ENCODE measurements around the gene HAT1.

The HAT1 gene

DNA sequence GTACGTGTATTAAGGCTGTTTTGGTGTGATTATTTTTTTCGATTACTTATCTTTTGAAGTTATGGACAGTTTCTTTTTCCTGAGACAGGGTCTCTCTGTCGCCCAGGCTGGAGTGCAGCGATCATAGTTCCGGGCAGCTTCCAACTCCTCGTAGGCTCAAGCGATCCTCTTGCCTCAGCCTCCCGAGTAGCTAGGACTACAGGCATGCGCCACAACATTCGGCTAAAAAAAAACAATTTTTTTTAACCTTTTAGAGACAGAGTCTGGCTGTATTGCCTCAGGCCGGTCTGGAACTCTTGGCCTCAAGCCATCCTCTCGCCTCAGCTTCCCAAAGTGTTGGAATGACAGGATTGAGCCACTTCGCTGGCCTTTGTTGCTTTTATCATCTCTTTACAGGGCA is 945 bp downstream of the HAT1 start:
- no peaks in the 10 kb centered on the region for H3K4me1 ChIP-seq (ENCODE audit: insufficient read depth, insufficient read length)
- H3K9me3 ChIP-seq (ENCODE audit: insufficient read depth, low read length): no peaks in the 10 kb centered on the region
- H3K4me3 ChIP-seq (ENCODE audit: insufficient read length, low read depth): peak overlapping the region; percentile 94
- peaks cover 44% of the 10 kb centered on the region for H3K36me3 ChIP-seq (ENCODE audit: insufficient read depth, insufficient read length, low read length)
- TF ChIP-seq YY1 (IDR thresholded peaks at IDR 0.05; ENCODE audit: insufficient read depth, insufficient read length): no peak
- H3K27me3 ChIP-seq (ENCODE audit: insufficient read depth, insufficient read length): no peaks in the 10 kb centered on the region
- peak overlapping the region; percentile 94 for H3K9ac ChIP-seq (ENCODE audit: insufficient read length, low read depth)
- no peak for DNase-seq (ENCODE audit: low read depth, low spot score)

DNA sequence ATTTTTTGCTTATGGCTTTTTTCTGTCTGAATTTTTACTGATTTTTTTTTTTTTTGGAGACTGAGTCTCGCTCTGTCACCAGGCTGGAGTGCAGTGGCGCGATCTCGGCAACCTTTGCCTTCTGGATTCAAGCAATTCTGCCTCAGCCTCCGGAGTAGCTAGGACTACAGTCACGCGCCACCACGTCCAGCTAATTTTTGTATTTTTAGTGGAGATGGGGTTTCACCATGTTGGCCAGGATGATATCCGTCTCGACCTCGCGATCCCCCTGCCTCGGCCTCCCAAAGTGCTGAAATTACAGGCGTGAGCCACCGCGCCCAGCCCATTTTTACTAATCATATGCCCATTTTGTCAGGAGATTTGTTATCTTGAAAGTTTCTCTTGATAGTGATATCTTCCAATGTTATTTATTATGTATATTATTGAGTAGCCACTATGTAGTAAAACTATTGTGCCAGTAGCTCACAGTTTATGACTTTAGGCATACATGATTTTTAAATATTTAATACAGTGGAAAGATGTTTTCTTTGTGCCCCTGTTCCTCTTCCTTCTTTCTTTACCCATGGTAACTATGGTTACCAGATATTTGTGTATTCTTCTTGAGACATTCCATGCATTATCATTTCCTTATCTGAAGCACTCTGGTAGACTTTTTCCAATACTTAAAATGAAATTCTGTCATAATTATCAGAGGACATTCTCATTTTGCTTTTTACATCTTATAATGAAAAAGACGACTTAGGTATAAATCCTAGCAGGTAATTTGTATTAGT is 2.1 kb downstream of the HAT1 start:
- TF ChIP-seq YY1 (IDR thresholded peaks at IDR 0.05; ENCODE audit: insufficient read depth, insufficient read length): no peak
- no peak for TF ChIP-seq ZNF274 (IDR thresholded peaks at IDR 0.05; ENCODE audit: low read depth, low read length)
- no peak for TF ChIP-seq SUZ12 (IDR thresholded peaks at IDR 0.05; ENCODE audit: extremely low read depth, insufficient read depth, insufficient read length)
- Histone ChIP-seq H3K9me3 (ENCODE audit: insufficient read depth, low read length) (no peaks in the 10 kb centered on the region), H3K27me3 (ENCODE audit: insufficient read depth, insufficient read length) (no peaks in the 10 kb centered on the region), H3K36me3 (ENCODE audit: insufficient read depth, insufficient read length, low read length) (peaks cover 50% of the 10 kb centered on the region), H3K4me3 (ENCODE audit: insufficient read length, low read depth) (no peak overlapping the region), H3K4me1 (ENCODE audit: insufficient read depth, insufficient read length) (no peaks in the 10 kb centered on the region), H3K9ac (ENCODE audit: insufficient read length, low read depth) (peak overlapping the region; percentile 27)
- no peak for DNase-seq (ENCODE audit: low read depth, low spot score)

DNA sequence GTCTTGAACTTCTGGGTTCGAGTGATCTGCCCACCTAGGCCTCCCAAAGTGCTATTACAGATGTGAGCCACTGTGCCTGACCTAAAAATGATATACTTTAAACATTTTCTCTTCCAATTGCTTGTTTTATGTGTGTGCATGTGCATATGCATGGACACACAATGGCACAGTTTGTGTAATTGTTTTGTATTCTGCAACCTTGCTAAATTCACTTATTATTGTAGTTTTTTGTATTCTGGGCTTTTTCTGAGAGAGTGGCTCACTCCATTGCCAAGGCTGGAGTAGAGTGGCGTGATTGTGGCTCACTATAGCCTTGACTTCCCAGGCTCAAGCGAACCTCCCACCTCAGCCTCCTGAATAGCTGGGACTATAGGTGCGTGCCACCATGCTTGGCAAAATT is 8.1 kb downstream of the HAT1 start:
- DNase-seq (ENCODE audit: low read depth, low spot score): no peak
- Histone ChIP-seq H3K9ac (ENCODE audit: insufficient read length, low read depth) (no peak overlapping the region), H3K4me1 (ENCODE audit: insufficient read depth, insufficient read length) (no peaks in the 10 kb centered on the region), H3K27me3 (ENCODE audit: insufficient read depth, insufficient read length) (no peaks in the 10 kb centered on the region), H3K4me3 (ENCODE audit: insufficient read length, low read depth) (no peak overlapping the region), H3K36me3 (ENCODE audit: insufficient read depth, insufficient read length, low read length) (peaks cover 48% of the 10 kb centered on the region), H3K9me3 (ENCODE audit: insufficient read depth, low read length) (no peaks in the 10 kb centered on the region)
- TF ChIP-seq ZNF274 (IDR thresholded peaks at IDR 0.05; ENCODE audit: low read depth, low read length) (no peak), SUZ12 (IDR thresholded peaks at IDR 0.05; ENCODE audit: extremely low read depth, insufficient read depth, insufficient read length) (no peak), YY1 (IDR thresholded peaks at IDR 0.05; ENCODE audit: insufficient read depth, insufficient read length) (no peak)

DNA sequence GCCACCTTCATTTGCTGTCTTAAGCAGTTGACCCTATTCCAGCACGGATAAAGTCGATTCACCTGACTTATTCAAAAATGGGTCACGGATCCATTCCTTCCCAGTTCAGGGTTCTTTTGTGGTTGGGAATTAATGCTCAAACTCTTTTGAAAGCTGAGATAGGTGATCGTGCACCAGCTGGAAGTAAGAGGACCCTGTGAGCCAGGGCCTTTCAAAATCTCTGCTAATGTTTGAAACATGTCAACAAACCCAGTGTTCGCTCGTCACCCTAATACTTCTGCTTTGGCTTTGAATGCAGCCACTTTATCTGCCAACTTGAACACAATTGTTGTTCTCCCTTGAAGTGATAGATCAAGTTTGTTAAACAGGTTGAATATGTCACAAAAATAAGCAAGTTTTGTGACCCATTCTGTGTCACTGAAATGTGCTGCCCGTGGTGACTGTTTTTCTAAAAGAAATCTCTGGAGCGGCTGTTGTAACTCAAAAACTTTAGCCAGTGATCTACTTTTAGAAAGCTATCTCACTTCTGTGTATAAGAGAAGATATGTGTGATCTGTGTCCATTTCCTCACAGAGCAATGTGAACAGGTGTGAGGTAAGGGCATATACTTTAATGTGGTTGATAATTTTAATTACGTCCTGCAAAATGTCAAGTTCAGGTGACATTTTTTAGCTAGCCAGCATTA is 16.9 kb downstream of the HAT1 start:
- peaks cover 17% of the 10 kb centered on the region for H3K36me3 ChIP-seq (ENCODE audit: insufficient read depth, insufficient read length, low read length)

DNA sequence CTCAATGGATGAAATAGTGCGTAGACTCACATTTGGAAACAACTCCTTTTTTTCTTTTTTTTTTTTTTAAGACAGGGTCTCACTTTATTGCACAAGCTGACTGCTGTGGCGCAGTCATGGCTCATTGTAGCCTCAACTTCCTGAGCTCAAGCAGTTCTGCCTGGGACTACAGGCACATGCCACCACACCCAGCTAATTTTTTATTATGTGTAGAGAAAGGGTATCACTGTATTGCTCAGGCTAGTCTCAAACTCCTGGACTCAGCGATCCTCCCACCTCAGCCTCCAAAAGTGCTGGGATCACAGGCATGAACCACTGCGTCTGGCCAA is 17.4 kb downstream of the HAT1 start:
- DNase-seq (ENCODE audit: low read depth, low spot score): no peak
- H3K9me3 ChIP-seq (ENCODE audit: insufficient read depth, low read length): no peaks in the 10 kb centered on the region
- TF ChIP-seq SUZ12 (IDR thresholded peaks at IDR 0.05; ENCODE audit: extremely low read depth, insufficient read depth, insufficient read length) (no peak), YY1 (IDR thresholded peaks at IDR 0.05; ENCODE audit: insufficient read depth, insufficient read length) (no peak), ZNF274 (IDR thresholded peaks at IDR 0.05; ENCODE audit: low read depth, low read length) (no peak)
- H3K4me3 ChIP-seq (ENCODE audit: insufficient read length, low read depth): no peak overlapping the region
- H3K27me3 ChIP-seq (ENCODE audit: insufficient read depth, insufficient read length): no peaks in the 10 kb centered on the region
- H3K4me1 ChIP-seq (ENCODE audit: insufficient read depth, insufficient read length): no peaks in the 10 kb centered on the region
- H3K9ac ChIP-seq (ENCODE audit: insufficient read length, low read depth): no peak overlapping the region
- peaks cover 17% of the 10 kb centered on the region for H3K36me3 ChIP-seq (ENCODE audit: insufficient read depth, insufficient read length, low read length)

More for the DNA sequence above, 16.9 kb downstream of the HAT1 start:
- Histone ChIP-seq H3K4me1 (ENCODE audit: insufficient read depth, insufficient read length) (no peaks in the 10 kb centered on the region), H3K9me3 (ENCODE audit: insufficient read depth, low read length) (no peaks in the 10 kb centered on the region), H3K9ac (ENCODE audit: insufficient read length, low read depth) (no peak overlapping the region), H3K4me3 (ENCODE audit: insufficient read length, low read depth) (no peak overlapping the region), H3K27me3 (ENCODE audit: insufficient read depth, insufficient read length) (no peaks in the 10 kb centered on the region)
- no peak for TF ChIP-seq YY1 (IDR thresholded peaks at IDR 0.05; ENCODE audit: insufficient read depth, insufficient read length)
- no peak for TF ChIP-seq SUZ12 (IDR thresholded peaks at IDR 0.05; ENCODE audit: extremely low read depth, insufficient read depth, insufficient read length)
- no peak for DNase-seq (ENCODE audit: low read depth, low spot score)

DNA sequence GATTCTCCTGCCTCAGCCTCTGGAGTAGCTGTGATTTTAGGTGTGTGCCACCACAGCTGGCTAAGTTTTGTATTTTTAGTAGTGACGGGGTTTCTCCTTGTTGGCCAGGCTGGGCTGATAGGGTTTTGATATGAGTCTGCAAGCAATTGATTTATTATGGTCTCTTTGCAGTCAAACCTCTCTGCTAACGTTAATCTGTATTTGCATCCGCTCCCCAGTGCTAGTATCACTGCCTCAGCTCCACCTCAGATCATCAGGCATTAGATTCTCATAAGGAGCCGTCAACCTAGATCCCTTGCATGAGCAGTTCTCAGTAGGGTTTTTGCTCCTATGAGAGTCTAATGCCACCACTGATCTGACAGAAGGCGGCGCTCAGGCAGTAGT is 19.0 kb downstream of the HAT1 start:
- Histone ChIP-seq H3K36me3 (ENCODE audit: insufficient read depth, insufficient read length, low read length) (peaks cover 14% of the 10 kb centered on the region), H3K9ac (ENCODE audit: insufficient read length, low read depth) (no peak overlapping the region), H3K9me3 (ENCODE audit: insufficient read depth, low read length) (no peaks in the 10 kb centered on the region), H3K4me1 (ENCODE audit: insufficient read depth, insufficient read length) (no peaks in the 10 kb centered on the region), H3K27me3 (ENCODE audit: insufficient read depth, insufficient read length) (no peaks in the 10 kb centered on the region), H3K4me3 (ENCODE audit: insufficient read length, low read depth) (no peak overlapping the region)
- TF ChIP-seq YY1 (IDR thresholded peaks at IDR 0.05; ENCODE audit: insufficient read depth, insufficient read length): no peak
- no peak for TF ChIP-seq SUZ12 (IDR thresholded peaks at IDR 0.05; ENCODE audit: extremely low read depth, insufficient read depth, insufficient read length)
- TF ChIP-seq ZNF274 (IDR thresholded peaks at IDR 0.05; ENCODE audit: low read depth, low read length): no peak
- no peak for DNase-seq (ENCODE audit: low read depth, low spot score)

DNA sequence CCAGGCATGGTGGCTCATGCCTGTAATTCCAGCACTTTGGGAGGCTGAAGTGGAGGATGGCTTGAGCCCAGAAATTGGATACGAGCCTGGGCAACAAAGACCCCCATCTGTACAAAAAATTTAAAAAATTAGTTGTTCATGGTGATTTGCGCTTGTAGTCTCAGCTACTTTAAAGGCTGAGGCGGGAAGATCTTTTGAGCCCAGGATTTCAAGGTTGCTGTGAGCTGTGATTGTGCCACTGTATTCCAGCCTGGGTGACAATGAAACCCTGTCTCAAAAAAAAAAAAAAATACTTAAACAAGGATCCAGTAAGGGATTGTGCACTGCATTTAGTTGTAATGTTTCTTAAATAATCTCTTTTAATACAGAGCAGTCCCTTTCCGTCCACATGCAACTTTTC is 21.6 kb downstream of the HAT1 start:
- TF ChIP-seq YY1 (IDR thresholded peaks at IDR 0.05; ENCODE audit: insufficient read depth, insufficient read length) (no peak), SUZ12 (IDR thresholded peaks at IDR 0.05; ENCODE audit: extremely low read depth, insufficient read depth, insufficient read length) (no peak), ZNF274 (IDR thresholded peaks at IDR 0.05; ENCODE audit: low read depth, low read length) (no peak)
- Histone ChIP-seq H3K9ac (ENCODE audit: insufficient read length, low read depth) (no peak overlapping the region), H3K4me3 (ENCODE audit: insufficient read length, low read depth) (no peak overlapping the region), H3K27me3 (ENCODE audit: insufficient read depth, insufficient read length) (no peaks in the 10 kb centered on the region), H3K36me3 (ENCODE audit: insufficient read depth, insufficient read length, low read length) (peaks cover 15% of the 10 kb centered on the region), H3K9me3 (ENCODE audit: insufficient read depth, low read length) (no peaks in the 10 kb centered on the region), H3K4me1 (ENCODE audit: insufficient read depth, insufficient read length) (no peaks in the 10 kb centered on the region)
- no peak for DNase-seq (ENCODE audit: low read depth, low spot score)
